ENCODE measurements around the gene IGSF8. TPM values are rescaled to one million over a fixed set of nuclear protein-coding genes. Genes with fewer than 3 reads are reported as not detected.

Gene IGSF8
- total and polyA plus RNA-seq, 2 donors (not counting 1 experiment from before 2014, with no cell fraction given) = 6.5 to 24.4 TPM

DNA sequence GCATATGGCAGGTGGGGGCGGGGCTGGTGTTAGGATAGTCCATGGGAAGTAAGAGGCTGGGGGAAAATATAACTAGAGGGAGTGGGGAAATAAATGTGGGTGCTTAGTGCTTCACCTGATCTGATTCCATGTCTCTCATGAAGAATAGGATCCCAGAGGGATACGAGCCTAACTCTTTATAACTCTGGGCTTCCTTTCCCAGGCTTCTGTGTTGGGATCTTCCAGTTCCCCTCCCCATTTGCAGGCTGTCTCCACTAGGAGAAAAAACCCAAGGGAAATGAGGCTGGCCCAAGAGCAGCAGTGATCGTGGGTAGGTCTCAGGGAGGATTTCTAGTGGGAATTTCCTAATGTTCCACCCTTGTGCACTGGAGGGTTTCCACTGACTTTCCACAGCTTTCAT, 15.5 kb downstream of the IGSF8 start:
- Histone ChIP-seq H2AFZ (ENCODE audit: low read length) (no peak overlapping the region), H3K79me2 (ENCODE audit: control insufficient read depth, insufficient read depth, low read length) (no peaks in the 10 kb centered on the region), H3K27me3 (ENCODE audit: control insufficient read depth, insufficient read depth, low read length) (peaks cover 33% of the 10 kb centered on the region), H3K9me3 (ENCODE audit: control insufficient read depth, insufficient read depth, low read depth, low read length) (no peaks in the 10 kb centered on the region), H3K4me3 (replicated peaks in 1 of 4; ENCODE audit: control extremely low read depth in 1 of 4, insufficient read depth in 1 of 4, low read depth in 3 of 4, low read length in 4 of 4) (no peak overlapping the region), H3K27ac (ENCODE audit: insufficient read depth, low read length) (no peak overlapping the region), H3K36me3 (ENCODE audit: control insufficient read depth, insufficient read depth, low read length) (no peaks in the 10 kb centered on the region), H4K20me1 (ENCODE audit: control insufficient read depth, extremely low read depth, insufficient read depth, low read length) (no peaks in the 10 kb centered on the region), H3K9ac (ENCODE audit: insufficient read depth, low read length) (no peak overlapping the region), H3K4me2 (ENCODE audit: extremely low read depth, insufficient read depth, low read length) (no peak overlapping the region), H3K4me1 (ENCODE audit: control insufficient read depth, extremely low read depth, insufficient read depth, low read length) (no peaks in the 10 kb centered on the region)
- no peak for TF ChIP-seq CTCF (conservative IDR thresholded peaks at IDR 0.05 in 1 of 2, IDR thresholded peaks at IDR 0.05 in 1 of 2; ENCODE audit: low read depth in 1 of 2, low read length in 2 of 2)
- TF ChIP-seq EZH2 (IDR thresholded peaks at IDR 0.05; ENCODE audit: low read length, missing control alignments) = no peak
- no peak for DNase-seq (ENCODE audit: low read depth in 2 of 2)

GRCh38 chr1:160082487-160082886, 15.9 kb downstream of the IGSF8 start:
- H4K20me1 ChIP-seq (ENCODE audit: control insufficient read depth, extremely low read depth, insufficient read depth, low read length) = no peaks in the 10 kb centered on the region
- no peak for TF ChIP-seq EZH2 (IDR thresholded peaks at IDR 0.05; ENCODE audit: low read length, missing control alignments)

GRCh38 chr1:160081261-160081936, 17.0 kb downstream of the IGSF8 start, which contains the start of gene KCNJ9:
TSS of gene KCNJ9 (plus strand) at chr1:160081538. CDS start at chr1:160084031, 2,493 bp downstream.
- H3K9ac ChIP-seq (ENCODE audit: insufficient read depth, low read length) = no peak within 1 kb of the TSS
- H3K4me1 ChIP-seq (ENCODE audit: control insufficient read depth, extremely low read depth, insufficient read depth, low read length) = no peaks in the 10 kb centered on the region
- no peaks in the 10 kb centered on the region for H3K79me2 ChIP-seq (ENCODE audit: control insufficient read depth, insufficient read depth, low read length)
- H4K20me1 ChIP-seq (ENCODE audit: control insufficient read depth, extremely low read depth, insufficient read depth, low read length) = no peaks in the 10 kb centered on the region
- H2AFZ ChIP-seq (ENCODE audit: low read length) = no peak within 1 kb of the TSS
- no peak within 1 kb of the TSS for H3K27ac ChIP-seq (ENCODE audit: insufficient read depth, low read length)
- H3K27me3 ChIP-seq (ENCODE audit: control insufficient read depth, insufficient read depth, low read length) = peaks cover 35% of the 10 kb centered on the region
- H3K36me3 ChIP-seq (ENCODE audit: control insufficient read depth, insufficient read depth, low read length) = no peaks in the 10 kb centered on the region
- no peaks in the 10 kb centered on the region for H3K9me3 ChIP-seq (ENCODE audit: control insufficient read depth, insufficient read depth, low read depth, low read length)
- H3K4me2 ChIP-seq (ENCODE audit: extremely low read depth, insufficient read depth, low read length) = no peak within 1 kb of the TSS
- no peak within 1 kb of the TSS for H3K4me3 ChIP-seq (replicated peaks in 1 of 4; ENCODE audit: control extremely low read depth in 1 of 4, insufficient read depth in 1 of 4, low read depth in 3 of 4, low read length in 4 of 4)
- TF ChIP-seq CTCF (conservative IDR thresholded peaks at IDR 0.05 in 1 of 2, IDR thresholded peaks at IDR 0.05 in 1 of 2; ENCODE audit: low read depth in 1 of 2, low read length in 2 of 2) (no peak), EZH2 (IDR thresholded peaks at IDR 0.05; ENCODE audit: low read length, missing control alignments) (no peak)
- peak; percentile 25 to 37 for DNase-seq (ENCODE audit: low read depth in 2 of 2)

More at GRCh38 chr1:160082487-160082886, 15.9 kb downstream of the IGSF8 start:
- no peak overlapping the region for H3K4me2 ChIP-seq (ENCODE audit: extremely low read depth, insufficient read depth, low read length)
- H3K27ac ChIP-seq (ENCODE audit: insufficient read depth, low read length) = no peak overlapping the region
- H3K27me3 ChIP-seq (ENCODE audit: control insufficient read depth, insufficient read depth, low read length) = peaks cover 34% of the 10 kb centered on the region
- no peaks in the 10 kb centered on the region for H3K9me3 ChIP-seq (ENCODE audit: control insufficient read depth, insufficient read depth, low read depth, low read length)
- H3K79me2 ChIP-seq (ENCODE audit: control insufficient read depth, insufficient read depth, low read length) = no peaks in the 10 kb centered on the region
- no peak overlapping the region for H3K4me3 ChIP-seq (replicated peaks in 1 of 4; ENCODE audit: control extremely low read depth in 1 of 4, insufficient read depth in 1 of 4, low read depth in 3 of 4, low read length in 4 of 4)
- no peak overlapping the region for H3K9ac ChIP-seq (ENCODE audit: insufficient read depth, low read length)
- no peak overlapping the region for H2AFZ ChIP-seq (ENCODE audit: low read length)
- H3K36me3 ChIP-seq (ENCODE audit: control insufficient read depth, insufficient read depth, low read length) = no peaks in the 10 kb centered on the region
- no peaks in the 10 kb centered on the region for H3K4me1 ChIP-seq (ENCODE audit: control insufficient read depth, extremely low read depth, insufficient read depth, low read length)
- no peak for DNase-seq (ENCODE audit: low read depth in 2 of 2)

Data from fibroblast of lung (primary cell).